HFFc6 (cell line): Measurements from ENCODE around the gene EEF1AKMT3. TPM values are rescaled to one million over a fixed set of nuclear protein-coding genes. Genes with fewer than 3 reads are reported as not detected.

ENCODE experiments used
- DNase-seq: peaks from one replicate; pipeline ENCODE4 v3.0.0-alpha.2; 2018
- H3K27ac Mint-ChIP-seq: 2 replicates; pipeline ENCODE4 v1.8.0; 2020; ENCODE audit warnings: mild to moderate bottlenecking, mixed read lengths
- H3K27me3 Mint-ChIP-seq: 2 replicates; pipeline ENCODE4 v1.8.0; 2021; ENCODE audit warnings: mild to moderate bottlenecking, moderate library complexity, mixed read lengths; ENCODE audit not compliant: insufficient read depth
- H3K36me3 Mint-ChIP-seq: 2 replicates; pipeline ENCODE4 v1.8.0; 2021; ENCODE audit warnings: low read depth, mixed read lengths
- H3K4me1 Mint-ChIP-seq: 2 replicates; pipeline ENCODE4 v1.8.0; 2020; ENCODE audit warnings: low read depth, mixed read lengths
- H3K4me3 Mint-ChIP-seq: 2 replicates; pipeline ENCODE4 v1.8.0; 2020; ENCODE audit warnings: mild to moderate bottlenecking, moderate library complexity, mixed read lengths
- H3K9me3 Mint-ChIP-seq: 2 replicates; pipeline ENCODE4 v1.8.0; 2020; ENCODE audit warnings: mild to moderate bottlenecking, mixed read lengths
- CTCF ChIP-seq: fragments of 200-600 bp; sonication (generic); IDR thresholded peaks from 2 replicates; pipeline ENCODE4 v1.5.0; 2021; ENCODE audit warnings: antibody characterized with exemption, mild to moderate bottlenecking
- total RNA-seq, 6 experiments: library from RNA; stranded (reverse); fragmentation: NEBNext Ultra II Directional; extraction: Animal tissue kit (Norgen Biotek cat#: 25700); gene quantifications; 2 replicates in 1 of 6; 3 replicates in 5 of 6; pipeline ENCODE4 v1.2.3, GENCODE V29; 2021

Gene EEF1AKMT3
- total RNA-seq, 6 experiments from 2014 or later: 6.3 to 9.0 (median 7.8) TPM

DNA sequence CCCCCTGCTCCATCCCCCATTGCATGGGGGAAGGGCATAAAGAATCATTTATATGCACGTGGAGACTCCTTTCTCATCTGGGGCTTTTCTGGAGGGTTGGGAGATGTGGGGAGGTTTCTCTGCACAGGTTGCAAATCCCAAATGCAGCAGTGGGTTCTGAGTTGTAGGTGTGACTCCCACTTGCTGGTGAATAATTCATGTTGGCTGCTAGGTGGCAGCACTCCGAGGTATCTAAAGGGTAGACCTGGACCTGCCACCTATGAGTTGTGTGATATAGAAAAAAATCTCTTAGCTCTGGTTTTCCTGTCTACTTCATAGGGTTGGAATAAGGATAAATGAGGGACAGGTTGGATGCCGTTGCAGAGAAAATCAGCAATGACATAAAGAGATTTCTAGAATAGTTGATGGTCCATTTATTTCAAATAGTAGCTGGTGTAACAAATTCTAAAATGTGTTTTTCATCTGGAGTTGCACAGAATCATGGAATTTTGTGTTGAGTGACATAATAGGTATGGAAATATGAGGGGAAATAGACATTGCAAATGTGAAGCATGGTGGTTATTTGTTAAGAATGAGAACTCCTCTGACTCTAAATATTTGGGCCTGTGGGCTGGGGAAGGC, 12.9 kb upstream of the EEF1AKMT3 start:
- no peaks in the 10 kb centered on the region for H3K9me3 Mint-ChIP-seq
- H3K27me3 Mint-ChIP-seq: peaks cover 25% of the 10 kb centered on the region
- TF ChIP-seq CTCF: peak; percentile 72
- DNase-seq: no peak
- H3K4me1 Mint-ChIP-seq: peaks cover 7% of the 10 kb centered on the region
- H3K36me3 Mint-ChIP-seq: peaks cover 5% of the 10 kb centered on the region; the same call in 1 of the 2 replicates
- H3K27ac Mint-ChIP-seq: no peak overlapping the region
- H3K4me3 Mint-ChIP-seq: no peak overlapping the region

DNA sequence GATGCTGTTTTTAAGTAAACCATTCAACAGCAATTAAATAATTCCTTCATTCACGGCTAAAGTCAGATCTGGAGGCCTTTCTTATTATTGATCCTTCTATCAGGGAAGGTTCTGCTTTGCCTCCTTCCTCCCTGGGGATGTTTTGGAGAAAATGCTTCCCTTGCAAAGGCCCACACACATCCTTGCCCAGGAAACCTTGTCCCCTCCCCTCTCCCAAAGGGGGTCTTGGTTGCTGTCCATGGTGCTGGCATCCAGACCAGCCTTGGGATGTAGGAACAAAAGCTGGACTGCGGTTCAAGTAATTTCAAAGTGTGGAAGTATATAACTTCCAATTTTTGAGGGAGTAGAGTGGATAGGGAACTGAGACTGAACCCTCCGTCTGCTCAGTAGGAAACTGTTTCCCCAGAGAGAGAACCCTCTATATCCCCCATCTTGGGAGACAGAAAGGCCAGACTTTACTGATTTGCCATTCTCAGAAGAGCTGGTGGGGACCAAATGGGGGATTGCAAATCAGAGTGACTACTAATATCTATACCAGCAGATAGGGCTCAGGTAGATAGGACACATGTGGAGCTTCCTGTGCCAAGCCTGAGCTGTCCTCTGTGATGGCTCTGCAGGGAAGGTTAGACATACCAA, 11.9 kb upstream of the EEF1AKMT3 start:
- no peak for TF ChIP-seq CTCF
- H3K36me3 Mint-ChIP-seq: peaks cover 5% of the 10 kb centered on the region; the same call in 1 of the 2 replicates
- DNase-seq: no peak
- H3K9me3 Mint-ChIP-seq: no peaks in the 10 kb centered on the region
- H3K4me3 Mint-ChIP-seq: no peak overlapping the region
- peaks cover 9% of the 10 kb centered on the region; the same call in 1 of the 2 replicates for H3K4me1 Mint-ChIP-seq
- H3K27ac Mint-ChIP-seq: no peak overlapping the region
- peaks cover 23% of the 10 kb centered on the region for H3K27me3 Mint-ChIP-seq

DNA sequence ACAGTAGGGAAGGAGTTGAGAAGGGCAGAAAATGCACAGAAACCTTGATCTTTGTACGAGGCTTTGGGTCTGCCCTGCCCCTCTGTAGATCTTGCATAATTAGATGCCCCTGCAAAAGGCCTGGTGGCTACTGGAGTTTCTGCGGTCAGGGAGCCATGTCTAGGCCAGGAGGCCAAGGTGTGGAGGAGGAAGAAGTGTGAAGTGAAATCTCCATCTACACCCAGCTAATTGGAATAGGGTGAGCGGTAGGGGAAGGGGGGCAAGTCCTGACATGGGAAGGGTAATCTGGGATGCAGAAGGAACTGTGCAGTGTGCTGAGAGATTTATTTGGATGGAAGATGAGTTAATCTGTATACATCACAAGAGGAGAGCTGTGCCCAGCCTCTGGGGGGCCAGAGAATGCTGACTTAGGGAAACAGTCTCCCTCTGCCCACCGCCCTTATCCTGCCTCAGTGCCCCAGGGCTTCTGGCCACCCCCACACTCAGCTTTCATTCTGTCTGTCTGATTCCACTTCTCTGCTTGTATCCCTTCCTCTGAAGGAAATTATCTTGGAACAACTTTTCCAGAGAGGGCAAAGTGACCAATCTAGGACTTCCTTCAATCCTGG, 10.9 kb upstream of the EEF1AKMT3 start:
- H3K27me3 Mint-ChIP-seq: peaks cover 18% of the 10 kb centered on the region
- no peak overlapping the region for H3K27ac Mint-ChIP-seq
- TF ChIP-seq CTCF: no peak
- DNase-seq: no peak
- no peak overlapping the region for H3K4me3 Mint-ChIP-seq
- H3K9me3 Mint-ChIP-seq: no peaks in the 10 kb centered on the region
- peaks cover 14% of the 10 kb centered on the region for H3K4me1 Mint-ChIP-seq
- H3K36me3 Mint-ChIP-seq: peaks cover under 1% of the 10 kb centered on the region; the same call in 1 of the 2 replicates

DNA sequence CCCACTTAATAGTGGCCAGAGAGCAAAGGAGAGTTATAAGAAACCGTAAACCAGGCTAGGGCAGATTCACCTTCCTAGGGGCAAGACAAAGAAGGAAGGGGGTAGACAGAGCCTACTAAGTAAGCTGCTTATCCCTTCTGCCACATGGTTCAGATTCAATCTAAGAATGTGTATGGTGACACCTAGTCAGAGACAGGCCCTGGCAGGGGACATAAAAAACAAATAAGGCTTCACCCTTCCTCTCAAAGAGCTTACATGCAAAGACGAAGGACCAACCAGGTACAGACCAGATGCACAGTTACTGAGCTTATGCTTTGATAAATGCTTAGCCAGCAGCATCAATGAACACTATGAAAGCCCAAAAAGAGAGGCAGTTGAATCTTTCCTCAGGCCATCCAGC, 10.0 kb upstream of the EEF1AKMT3 start:
- Mint-ChIP-seq H3K27ac (no peak overlapping the region), H3K4me1 (peaks cover 24% of the 10 kb centered on the region), H3K4me3 (no peak overlapping the region), H3K36me3 (no peaks in the 10 kb centered on the region), H3K9me3 (no peaks in the 10 kb centered on the region), H3K27me3 (peaks cover 8% of the 10 kb centered on the region)
- DNase-seq: no peak
- no peak for TF ChIP-seq CTCF

DNA sequence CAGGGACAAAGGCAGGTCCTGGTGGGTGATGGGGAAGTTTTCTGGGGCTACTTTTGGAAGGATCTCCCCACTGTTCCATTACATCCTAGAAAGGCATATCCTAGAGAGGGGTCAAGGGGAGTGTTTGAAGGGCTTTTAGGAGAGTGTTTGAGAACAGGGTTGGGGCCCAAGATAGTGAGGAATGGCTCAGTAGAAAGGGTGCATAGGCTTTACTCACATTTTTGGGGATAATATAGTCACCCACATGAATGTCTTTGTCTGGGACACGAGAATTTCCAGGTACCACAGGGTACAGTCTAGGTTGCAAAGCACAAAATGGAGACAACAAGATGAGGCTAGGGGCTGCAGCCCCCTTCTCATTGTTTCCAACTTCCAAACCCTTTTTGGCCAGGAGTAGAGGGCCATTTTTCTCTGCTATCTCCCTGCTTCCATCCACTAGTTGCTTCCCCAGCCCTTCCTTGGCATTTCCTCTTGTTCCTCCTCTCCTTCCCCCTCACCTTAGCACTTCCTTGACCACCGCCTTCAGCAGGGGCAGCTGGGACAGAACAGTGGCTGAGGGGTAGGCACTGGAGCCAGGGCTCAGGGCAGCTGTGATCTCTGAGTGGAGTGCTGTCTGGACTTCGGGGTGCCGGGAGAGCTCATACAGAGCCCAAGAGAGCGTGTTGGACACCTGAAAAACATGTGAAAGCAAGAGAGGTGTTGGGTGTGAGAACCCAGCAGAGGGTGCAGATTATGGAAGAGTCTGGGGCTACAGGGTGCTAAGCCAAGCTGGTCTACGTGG, 8.3 kb upstream of the EEF1AKMT3 start:
- no peak overlapping the region for H3K27ac Mint-ChIP-seq
- H3K4me3 Mint-ChIP-seq: peak overlapping the region; percentile 80
- peaks cover 24% of the 10 kb centered on the region for H3K4me1 Mint-ChIP-seq
- peaks cover 4% of the 10 kb centered on the region; the same call in 1 of the 2 replicates for H3K27me3 Mint-ChIP-seq
- no peaks in the 10 kb centered on the region for H3K9me3 Mint-ChIP-seq
- H3K36me3 Mint-ChIP-seq: peaks cover 5% of the 10 kb centered on the region
- no peak for TF ChIP-seq CTCF
- no peak for DNase-seq
